Gastroesophageal sphincter (tissue), 4 donors: ENCODE measurements around the gene PRXL2A. TPM values are rescaled to one million over a fixed set of nuclear protein-coding genes. Genes with fewer than 3 reads are reported as not detected.
A peak's percentile ranks its signal among the peaks of the same experiment; 100 is the strongest.
"Not testable (repeated sequence)": the region's sequence is repeated elsewhere in the genome, so short reads cannot be mapped to it uniquely, and the experiment has no call there.

Source experiments
- ATAC-seq: fragments of 150-250 bp; one replicate; pipeline ENCODE4 v1.9.1; 2016; ENCODE audit warnings: mild to moderate bottlenecking, moderate library complexity
- H3K27ac ChIP-seq, 4 donors: fragments of 200-600 bp; sonication (generic) in 3 of 4; 1 replicate in 3 of 4; 2 replicates in 1 of 4; pipeline ENCODE4 v1.5.1; 2016 to 2019
- H3K27me3 ChIP-seq: fragments of 200-600 bp; sonication (generic); one replicate; pipeline ENCODE4 v1.5.1; 2019
- H3K36me3 ChIP-seq, 2 donors: fragments of 200-600 bp; sonication (generic); one replicate each; pipeline ENCODE4 v1.5.1; 2019; ENCODE audit warnings: control low read depth in 1 of 2
- H3K4me1 ChIP-seq, 3 donors: fragments of 200-600 bp; sonication (generic); 1 replicate in 2 of 3; 2 replicates in 1 of 3; pipeline ENCODE4 v1.5.1; 2016 to 2019; ENCODE audit warnings: control low read depth in 2 of 3
- H3K4me3 ChIP-seq, 2 donors: fragments of 200-600 bp; sonication (generic); one replicate each; pipeline ENCODE4 v1.5.1; 2019; ENCODE audit warnings: mild to moderate bottlenecking in 1 of 2, moderate library complexity in 1 of 2
- H3K9me3 ChIP-seq, 3 donors: fragments of 200-600 bp; sonication (generic); one replicate each; pipeline ENCODE4 v1.5.1; 2017 to 2019; ENCODE audit warnings: control low read depth in 2 of 3
- EP300 ChIP-seq: sonication (generic); formaldehyde crosslinking; IDR thresholded peaks from one replicate; pipeline ENCODE4 v1.6.1; 2017; ENCODE audit warnings: antibody characterized with exemption, mild to moderate bottlenecking
- POLR2A ChIP-seq, 2 donors: fragments of 450-650 bp; IDR thresholded peaks; one replicate each; pipeline ENCODE4 v1.6.1; 2017; ENCODE audit warnings: antibody characterized with exemption in 2 of 2, mild to moderate bottlenecking in 2 of 2, moderate library complexity in 1 of 2
- POLR2AphosphoS5 ChIP-seq: sonication (generic); formaldehyde crosslinking; IDR thresholded peaks from one replicate; pipeline ENCODE4 v1.6.1; 2017; ENCODE audit warnings: antibody characterized with exemption
- WGBS, 2 donors: methylation state at CpG; one replicate each; pipeline ENCODE4 v1.1.5; 2018; ENCODE audit warnings: low coverage in 1 of 2; 5-methylcytosine and 5-hydroxymethylcytosine counted together
- total RNA-seq, 4 donors: library from RNA; depleted of rRNA; stranded (reverse); fragments of >200 nt; gene quantifications; one replicate each; pipeline ENCODE4 v1.1.0, GENCODE V29; 2016
- TF ChIP-seq, protein P1 (sequence below), 4 experiments: fragments of 200-600 bp in 2 of 4; fragments of 450-650 bp in 2 of 4; sonication (generic) in 1 of 4; IDR thresholded peaks; one replicate each; pipeline ENCODE4 v1.5.1; 2017 to 2019; ENCODE audit warnings: antibody characterized with exemption in 4 of 4, mild to moderate bottlenecking in 2 of 4, moderate library complexity in 2 of 4

PRXL2A gene
- total RNA-seq, 4 donors from 2014 or later = 26.4 to 29.4 (median 26.6) TPM

- Histone ChIP-seq H3K4me1 (peaks cover 0 to 65% (median 30%) of the 10 kb centered on the region in 3 donors), H3K36me3 (peaks cover 0 to 38% of the 10 kb centered on the region in 2 donors), H3K9me3 (peaks cover 0 to 10% (median 0%) of the 10 kb centered on the region in 3 donors), H3K27me3 (no peaks in the 10 kb centered on the region), H3K4me3 (no peak overlapping the region), H3K27ac (peak overlapping the region in 2 of 4 donors; percentile 20 to 46)
- no peak for ATAC-seq
- TF ChIP-seq POLR2A (IDR thresholded peaks at IDR 0.05) (no peak), POLR2AphosphoS5 (no peak), EP300 (no peak)
- TF ChIP-seq, protein P1, sequence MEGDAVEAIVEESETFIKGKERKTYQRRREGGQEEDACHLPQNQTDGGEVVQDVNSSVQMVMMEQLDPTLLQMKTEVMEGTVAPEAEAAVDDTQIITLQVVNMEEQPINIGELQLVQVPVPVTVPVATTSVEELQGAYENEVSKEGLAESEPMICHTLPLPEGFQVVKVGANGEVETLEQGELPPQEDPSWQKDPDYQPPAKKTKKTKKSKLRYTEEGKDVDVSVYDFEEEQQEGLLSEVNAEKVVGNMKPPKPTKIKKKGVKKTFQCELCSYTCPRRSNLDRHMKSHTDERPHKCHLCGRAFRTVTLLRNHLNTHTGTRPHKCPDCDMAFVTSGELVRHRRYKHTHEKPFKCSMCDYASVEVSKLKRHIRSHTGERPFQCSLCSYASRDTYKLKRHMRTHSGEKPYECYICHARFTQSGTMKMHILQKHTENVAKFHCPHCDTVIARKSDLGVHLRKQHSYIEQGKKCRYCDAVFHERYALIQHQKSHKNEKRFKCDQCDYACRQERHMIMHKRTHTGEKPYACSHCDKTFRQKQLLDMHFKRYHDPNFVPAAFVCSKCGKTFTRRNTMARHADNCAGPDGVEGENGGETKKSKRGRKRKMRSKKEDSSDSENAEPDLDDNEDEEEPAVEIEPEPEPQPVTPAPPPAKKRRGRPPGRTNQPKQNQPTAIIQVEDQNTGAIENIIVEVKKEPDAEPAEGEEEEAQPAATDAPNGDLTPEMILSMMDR (IDR thresholded peaks at IDR 0.05) = no peak
- 40 to 68% methylated on average over 1 to 2 of the region's 2 CpGs for WGBS, 2 donors
Observed at GRCh38 chr10:80474597-80474910, 66.2 kb downstream of the PRXL2A start.

GRCh38 chr10:80474941-80475340, 66.6 kb downstream of the PRXL2A start:
- 55 to 73% methylated on average over 2 of the region's 3 CpGs for WGBS, 2 donors
- ATAC-seq = no peak
- H3K9me3 ChIP-seq = peaks cover 0 to 10% (median 0%) of the 10 kb centered on the region in 3 donors
- H3K27ac ChIP-seq = peak overlapping the region in 1 of 4 donors; percentile 46
- H3K4me3 ChIP-seq = no peak overlapping the region
- no peaks in the 10 kb centered on the region for H3K27me3 ChIP-seq
- TF ChIP-seq POLR2A (IDR thresholded peaks at IDR 0.05) = no peak
- TF ChIP-seq, protein P1 (IDR thresholded peaks at IDR 0.05) = no peak
- H3K4me1 ChIP-seq = peaks cover 0 to 61% (median 30%) of the 10 kb centered on the region in 3 donors
- H3K36me3 ChIP-seq = peaks cover 0 to 35% of the 10 kb centered on the region in 2 donors

- H3K27ac ChIP-seq, ATAC-seq, H3K27me3 ChIP-seq, H3K9me3 ChIP-seq, H3K4me3 ChIP-seq: not testable (repeated sequence)
- Histone ChIP-seq H3K36me3 (peaks cover 0 to 29% of the 10 kb centered on the region in 2 donors), H3K4me1 (peaks cover 0 to 54% (median 30%) of the 10 kb centered on the region in 3 donors)
- 80 to 97% methylated on average over 2 to 6 of the region's 7 CpGs for WGBS, 2 donors
Observed at GRCh38 chr10:80475641-80476040, 67.3 kb downstream of the PRXL2A start.

DNA sequence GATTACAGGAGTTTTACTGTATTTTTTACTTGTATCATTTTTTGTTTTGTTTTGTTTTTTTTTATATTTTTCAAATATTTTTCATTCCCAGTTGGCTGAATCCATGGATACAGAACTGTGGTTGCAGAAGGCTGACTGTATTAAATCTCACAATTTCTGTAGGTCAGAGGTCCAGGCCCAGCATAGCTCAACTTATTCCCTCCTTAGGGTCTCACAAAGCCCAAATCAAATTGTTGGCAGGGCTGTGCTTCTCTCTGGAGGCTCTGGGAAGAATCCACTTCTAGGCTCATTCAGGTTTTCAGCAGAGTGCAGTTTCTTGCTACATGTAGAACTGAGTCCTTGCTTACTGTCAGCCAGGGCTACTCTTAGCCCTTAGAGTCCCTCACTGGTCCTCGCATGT, 68.3 kb downstream of the PRXL2A start:
- Histone ChIP-seq H3K4me3 (no peak overlapping the region), H3K9me3 (peaks cover 0 to 10% (median 0%) of the 10 kb centered on the region in 3 donors), H3K4me1 (peaks cover 0 to 48% (median 29%) of the 10 kb centered on the region in 3 donors), H3K27ac (no peak overlapping the region), H3K27me3 (no peaks in the 10 kb centered on the region), H3K36me3 (peaks cover 0 to 18% of the 10 kb centered on the region in 2 donors)
- ATAC-seq = no peak
- TF ChIP-seq POLR2AphosphoS5 = no peak
- no peak for TF ChIP-seq POLR2A (IDR thresholded peaks at IDR 0.05)
- TF ChIP-seq, protein P1 (IDR thresholded peaks at IDR 0.05) = no peak
- no peak for TF ChIP-seq EP300
- 100% methylated on average over 1 of the region's 1 CpG for WGBS, 2 donors

GRCh38 chr10:80477813-80478212, 69.5 kb downstream of the PRXL2A start:
- H3K36me3 ChIP-seq = peaks cover 0 to 14% of the 10 kb centered on the region in 2 donors
- TF ChIP-seq POLR2AphosphoS5 (no peak), POLR2A (IDR thresholded peaks at IDR 0.05) (no peak), EP300 (no peak)
- TF ChIP-seq, protein P1 (IDR thresholded peaks at IDR 0.05) = no peak
- H3K4me3 ChIP-seq = no peak overlapping the region
- no peak for ATAC-seq
- no peak overlapping the region for H3K27ac ChIP-seq
- peaks cover 0 to 10% (median 0%) of the 10 kb centered on the region in 3 donors for H3K9me3 ChIP-seq
- H3K27me3 ChIP-seq = no peaks in the 10 kb centered on the region
- peaks cover 0 to 40% (median 18%) of the 10 kb centered on the region in 3 donors for H3K4me1 ChIP-seq
- WGBS, 2 donors = 73 to 85% methylated on average over 2 of the region's 2 CpGs

GRCh38 chr10:80480373-80480772, 72.0 kb downstream of the PRXL2A start:
- H3K27ac ChIP-seq, H3K9me3 ChIP-seq, H3K27me3 ChIP-seq, H3K4me3 ChIP-seq, ATAC-seq, H3K36me3 ChIP-seq: not testable (repeated sequence)
- 91 to 100% methylated on average over 1 to 5 of the region's 6 CpGs for WGBS, 2 donors
- peaks cover 0 to 29% (median 6%) of the 10 kb centered on the region in 3 donors for H3K4me1 ChIP-seq
